ENCODE results near the gene LYPD6. TPM values are rescaled to one million over a fixed set of nuclear protein-coding genes. Genes with fewer than 3 reads are reported as not detected.

LYPD6 gene
- total and polyA plus RNA-seq, 10 donors: 0.05 to 2.3 (median 0.41) TPM

GRCh38 chr2:149488706-149489440, 158.5 kb downstream of the LYPD6 start:
- Histone ChIP-seq H3K4me3 (no peak overlapping the region), H3K27ac (no peak overlapping the region), H3K9me3 (no peaks in the 10 kb centered on the region), H3K4me1 (no peaks in the 10 kb centered on the region), H3K27me3 (replicated peaks in 1 of 7) (peaks cover 0 to 4% (median 0%) of the 10 kb centered on the region in 7 donors), H3K36me3 (no peaks in the 10 kb centered on the region)
- no peak for DNase-seq
- TF ChIP-seq CTCF (IDR thresholded peaks at IDR 0.05 in 8 of 11, conservative IDR thresholded peaks at IDR 0.05 in 3 of 11) (no peak), POLR2A (IDR thresholded peaks at IDR 0.05) (no peak), POLR2AphosphoS5 (IDR thresholded peaks at IDR 0.05) (no peak)
- WGBS, 5 donors: 68 to 82% (median 77%) methylated on average over 10 of the region's 10 CpGs
- intact Hi-C loops (cut with DNase I; ENCODE audit: low total_unique reads): no loop called here

- DNase-seq: no peak
- no peaks in the 10 kb centered on the region for H3K4me1 ChIP-seq
- H3K36me3 ChIP-seq: no peaks in the 10 kb centered on the region
- no peak overlapping the region for H3K27ac ChIP-seq
- WGBS, 5 donors: 64 to 68% (median 67%) methylated on average over 11 of the region's 11 CpGs
- peaks cover 0 to 4% (median 0%) of the 10 kb centered on the region in 7 donors for H3K27me3 ChIP-seq (replicated peaks in 1 of 7)
- H3K4me3 ChIP-seq: no peak overlapping the region
- TF ChIP-seq POLR2AphosphoS5 (IDR thresholded peaks at IDR 0.05) (no peak), CTCF (IDR thresholded peaks at IDR 0.05 in 8 of 11, conservative IDR thresholded peaks at IDR 0.05 in 3 of 11) (no peak), POLR2A (IDR thresholded peaks at IDR 0.05) (no peak)
- intact Hi-C loops (cut with DNase I; ENCODE audit: low total_unique reads): no loop called here
- no peaks in the 10 kb centered on the region for H3K9me3 ChIP-seq
Observed at GRCh38 chr2:149489452-149489851, 159.1 kb downstream of the LYPD6 start.

DNA sequence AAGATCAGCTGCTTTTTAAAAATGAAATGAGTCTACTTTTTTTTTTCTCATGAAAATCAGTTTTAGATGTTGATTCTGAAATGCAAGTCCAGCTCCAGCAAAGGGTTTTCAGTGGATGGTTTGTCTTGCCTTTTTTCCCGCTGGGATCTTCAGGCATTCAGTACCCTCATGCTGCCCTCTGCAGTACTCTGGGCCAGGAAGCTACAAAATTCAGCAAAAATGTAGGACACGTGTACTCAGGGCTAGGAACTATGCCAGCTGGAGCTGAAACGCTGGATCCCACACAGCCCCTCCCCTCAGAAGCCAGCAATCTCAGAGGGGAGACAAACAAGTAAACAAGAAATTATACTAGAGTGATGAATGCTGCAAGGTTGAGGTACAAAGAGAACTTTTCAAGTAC, 159.9 kb downstream of the LYPD6 start:
- no peaks in the 10 kb centered on the region for H3K36me3 ChIP-seq
- no peak for DNase-seq

More for the DNA sequence above, 159.9 kb downstream of the LYPD6 start:
- TF ChIP-seq POLR2AphosphoS5 (IDR thresholded peaks at IDR 0.05) (no peak), CTCF (IDR thresholded peaks at IDR 0.05 in 8 of 11, conservative IDR thresholded peaks at IDR 0.05 in 3 of 11) (no peak), POLR2A (IDR thresholded peaks at IDR 0.05) (no peak)
- Histone ChIP-seq H3K27me3 (replicated peaks in 1 of 7) (peaks cover 0 to 4% (median 0%) of the 10 kb centered on the region in 7 donors), H3K4me3 (no peak overlapping the region), H3K27ac (no peak overlapping the region), H3K4me1 (no peaks in the 10 kb centered on the region), H3K9me3 (peaks cover 0 to 4% (median 0%) of the 10 kb centered on the region in 8 donors)
- intact Hi-C loops (cut with DNase I; ENCODE audit: low total_unique reads): no loop called here
- 30 to 44% (median 30%) methylated on average over 3 of the region's 3 CpGs for WGBS, 5 donors

Data from spleen (tissue), 11 donors.